HEK293 (cell line): ENCODE data around the gene SLC48A1.

Source experiments
- CTCF ChIA-PET: fragments of 350-600 bp; formaldehyde crosslinking; extraction: SDS; loops from one replicate; lab custom pipeline; 2021; ENCODE audit warnings: antibody characterized with exemption; lab: Yijun Ruan, JAX
- POLR2A ChIA-PET: fragments of 300-600 bp; formaldehyde crosslinking; extraction: SDS; loops from one replicate; lab custom pipeline; 2020; ENCODE audit warnings: antibody characterized with exemption, inconsistent platforms; lab: Yijun Ruan, JAX
- H3K27ac ChIP-seq: fragments of 200-500 bp; sonication (Bioruptor generic); 2 replicates; pipeline ENCODE4 v1.5.1; 2014; ENCODE audit warnings: low read depth, low read length, control low read depth, inconsistent platforms; ENCODE audit errors: extremely low read depth
- H3K36me3 ChIP-seq, 2 experiments: fragments of 200-500 bp in 1 of 2; sonication (Bioruptor generic) in 1 of 2; 1 replicate in 1 of 2; 2 replicates in 1 of 2; pipeline ENCODE4 v1.5.1; 2014 to 2017; ENCODE audit warnings: inconsistent platforms in 2 of 2, low read length in 2 of 2; ENCODE audit not compliant: control insufficient read depth in 2 of 2, insufficient read depth in 1 of 2
- H3K4me1 ChIP-seq: fragments of 200-500 bp; sonication (Bioruptor generic); 2 replicates; pipeline ENCODE4 v1.5.1; 2014; ENCODE audit warnings: mild to moderate bottlenecking, low read length, inconsistent platforms; ENCODE audit not compliant: control insufficient read depth, insufficient read depth
- H3K4me3 ChIP-seq: 2 replicates; pipeline ENCODE4 v1.5.1; 2011; ENCODE audit warnings: low read depth, mild to moderate bottlenecking, control low read depth, low read length, moderate library complexity
- H3K9me3 ChIP-seq: fragments of 200-500 bp; sonication (Bioruptor generic); 2 replicates; pipeline ENCODE4 v1.5.1; 2014; ENCODE audit warnings: low read depth, low read length, inconsistent platforms; ENCODE audit not compliant: control insufficient read depth, insufficient read depth
- GLI2 ChIP-seq: fragments of 450-650 bp; formaldehyde crosslinking; IDR thresholded peaks from 2 replicates; pipeline ENCODE4; 2017; ENCODE audit warnings: missing biosample characterization, missing genetic modification characterization, low read depth, borderline replicate concordance
- GLIS2 ChIP-seq: fragments of 450-650 bp; formaldehyde crosslinking; IDR thresholded peaks from 2 replicates; pipeline ENCODE4 v1.5.1; 2016; ENCODE audit warnings: missing biosample characterization, missing genetic modification characterization
- RBAK ChIP-seq: fragments of 450-650 bp; formaldehyde crosslinking; IDR thresholded peaks from 2 replicates; pipeline ENCODE4 v1.5.1; 2016; ENCODE audit warnings: missing biosample characterization, missing genetic modification characterization
- SALL2 ChIP-seq: fragments of 450-650 bp; formaldehyde crosslinking; IDR thresholded peaks from 2 replicates; pipeline ENCODE4 v1.5.0; 2017; ENCODE audit warnings: missing biosample characterization, mild to moderate bottlenecking, missing genetic modification characterization, borderline replicate concordance
- ZBTB1 ChIP-seq: fragments of 450-650 bp; formaldehyde crosslinking; IDR thresholded peaks from 2 replicates; pipeline ENCODE4 v1.5.1; 2016; ENCODE audit warnings: missing biosample characterization, missing genetic modification characterization
- ZBTB48 ChIP-seq: fragments of 450-650 bp; formaldehyde crosslinking; IDR thresholded peaks from 2 replicates; pipeline ENCODE4 v1.5.1; 2016; ENCODE audit warnings: missing biosample characterization, missing genetic modification characterization
- ZBTB7A ChIP-seq: fragments of 450-650 bp; formaldehyde crosslinking; IDR thresholded peaks from 2 replicates; pipeline ENCODE4 v1.5.1; 2016; ENCODE audit warnings: low read depth, missing biosample characterization, missing genetic modification characterization
- ZNF239 ChIP-seq: fragments of 450-650 bp; formaldehyde crosslinking; IDR thresholded peaks from 2 replicates; pipeline ENCODE4 v1.5.1; 2016; ENCODE audit warnings: missing biosample characterization, missing genetic modification characterization
- ZNF292 ChIP-seq: fragments of 450-650 bp; formaldehyde crosslinking; IDR thresholded peaks from 2 replicates; pipeline ENCODE4 v1.5.1; 2016; ENCODE audit warnings: low read depth, missing biosample characterization, missing genetic modification characterization, borderline replicate concordance
- ZNF426 ChIP-seq: fragments of 450-650 bp; formaldehyde crosslinking; IDR thresholded peaks from 2 replicates; pipeline ENCODE4 v1.5.1; 2017; ENCODE audit warnings: missing biosample characterization, missing genetic modification characterization, mild to moderate bottlenecking, inconsistent platforms, moderate library complexity
- ZNF600 ChIP-seq: fragments of 450-650 bp; formaldehyde crosslinking; IDR thresholded peaks from 2 replicates; pipeline ENCODE4 v1.5.1; 2016; ENCODE audit warnings: missing biosample characterization, missing genetic modification characterization
- ZNF660 ChIP-seq: fragments of 450-650 bp; IDR thresholded peaks from 2 replicates; pipeline ENCODE4 v1.5.1; 2018; ENCODE audit warnings: missing biosample characterization, mild to moderate bottlenecking, missing genetic modification characterization
- ZNF768 ChIP-seq: fragments of 450-650 bp; formaldehyde crosslinking; IDR thresholded peaks from 2 replicates; pipeline ENCODE4 v1.5.1; 2018; ENCODE audit warnings: missing biosample characterization, mild to moderate bottlenecking, missing genetic modification characterization
- ZSCAN30 ChIP-seq: fragments of 450-650 bp; IDR thresholded peaks from 2 replicates; pipeline ENCODE4 v1.5.1; 2018; ENCODE audit warnings: missing biosample characterization, mild to moderate bottlenecking, missing genetic modification characterization, moderate library complexity
- TF ChIP-seq, protein P1 (sequence below): fragments of 450-650 bp; formaldehyde crosslinking; IDR thresholded peaks from 2 replicates; pipeline ENCODE4 v1.5.1; 2016; ENCODE audit warnings: missing biosample characterization, missing genetic modification characterization
- TF ChIP-seq, protein P2 (sequence below): sonication (generic); formaldehyde crosslinking; IDR thresholded peaks from 2 replicates; pipeline ENCODE4 v1.8.1; 2022; ENCODE audit warnings: mild to moderate bottlenecking, moderate library complexity, missing genetic modification reagents
- TF ChIP-seq, protein P3 (sequence below): fragments of 450-650 bp; IDR thresholded peaks from 2 replicates; pipeline ENCODE4 v1.5.1; 2018; ENCODE audit warnings: missing biosample characterization, mild to moderate bottlenecking, missing genetic modification characterization
- TF ChIP-seq, protein P4 (sequence below): fragments of 450-650 bp; formaldehyde crosslinking; IDR thresholded peaks from 2 replicates; pipeline ENCODE4 v1.5.1; 2016; ENCODE audit warnings: missing biosample characterization, missing genetic modification characterization
- TF ChIP-seq, protein P5 (sequence below): fragments of 450-650 bp; formaldehyde crosslinking; IDR thresholded peaks from 2 replicates; pipeline ENCODE4 v1.5.1; 2016; ENCODE audit warnings: missing biosample characterization, missing genetic modification characterization, borderline replicate concordance
- TF ChIP-seq, protein P6 (sequence below): fragments of 450-650 bp; formaldehyde crosslinking; IDR thresholded peaks from 2 replicates; pipeline ENCODE4; 2016; ENCODE audit warnings: missing biosample characterization, missing genetic modification characterization

SLC48A1 gene

DNA sequence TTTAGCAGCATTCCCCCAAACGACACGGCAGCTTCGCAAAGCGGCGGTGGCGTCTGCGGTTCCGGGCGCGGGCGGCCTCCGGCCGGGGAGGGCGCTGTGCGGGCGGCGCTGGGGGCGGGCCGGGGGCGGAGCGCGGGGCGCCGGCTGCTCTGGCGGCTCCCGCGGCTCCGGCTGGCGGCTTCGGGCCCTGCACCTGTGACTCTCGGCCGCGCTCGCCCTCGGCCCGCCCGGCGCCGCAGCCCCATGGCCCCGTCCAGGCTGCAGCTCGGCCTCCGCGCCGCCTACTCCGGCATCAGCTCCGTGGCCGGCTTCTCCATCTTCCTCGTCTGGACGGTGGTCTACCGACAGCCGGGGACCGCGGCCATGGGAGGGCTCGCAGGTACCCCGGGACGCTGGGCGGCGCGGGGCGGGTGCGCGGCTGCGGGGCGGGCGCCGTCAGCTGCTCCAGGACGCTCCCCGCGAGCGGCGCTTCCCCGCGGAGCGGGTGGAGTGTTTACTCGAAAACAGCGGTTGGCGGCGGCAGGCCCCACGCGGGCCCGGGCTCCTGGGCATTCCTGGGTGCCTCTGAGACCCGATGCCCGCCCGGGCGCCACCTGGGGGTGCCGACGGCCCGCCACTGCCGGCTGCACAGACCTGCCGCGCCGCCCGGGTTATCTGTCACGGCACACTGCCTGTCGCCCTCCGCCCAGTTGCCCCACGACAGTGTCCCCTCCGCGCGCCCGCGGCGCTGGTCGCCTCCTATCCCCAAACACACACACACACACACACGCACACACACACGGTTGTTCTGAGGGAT lies at the start of gene SLC48A1:
Gene SLC48A1, plus strand, starts transcription at position 177 of the 796 bp plus-strand sequence. Its CDS starts 67 bp downstream, at position 244.
- no peaks in the 10 kb centered on the region for H3K9me3 ChIP-seq
- H3K27ac ChIP-seq, result peak within 1 kb of the TSS; percentile 75; the same call in 1 of the 2 replicates
- no peaks in the 10 kb centered on the region for H3K36me3 ChIP-seq
- POLR2A ChIA-PET, result interaction anchor here (0.6 to 1.6 kb wide), 3 partner anchors 15 to 67 kb away, joined by 3 to 4 read pairs (median 4); partner anchors contain the start of gene RAPGEF3
- H3K4me1 ChIP-seq, result no peaks in the 10 kb centered on the region; the same call in 1 of the 2 replicates
- H3K4me3 ChIP-seq, result peak within 1 kb of the TSS; percentile 76
- CTCF ChIA-PET, result interaction anchor here (0.5 to 19.6 kb wide), 12 partner anchors 10 to 416 kb away, joined by 3 to 784 read pairs (median 5); partner anchors contain the start of gene RAPGEF3
- TF ChIP-seq SALL2 (tag by site-specific recombination) (no peak), ZBTB7A (tag by site-specific recombination) (no peak), GLI2 (tag by site-specific recombination) (no peak), ZBTB48 (tag by site-specific recombination) (peak; percentile 91), ZNF426 (tag by site-specific recombination) (no peak), ZNF660 (tag by site-specific recombination) (0 out of 2 replicates have a peak, but pooled peaks have one; percentile 58), RBAK (tag by site-specific recombination) (no peak), ZNF239 (no peak), ZNF768 (tag by site-specific recombination) (no peak), ZSCAN30 (tag by site-specific recombination) (peak; percentile 67), ZBTB1 (tag by site-specific recombination) (no peak), ZNF292 (no peak), GLIS2 (peak; percentile 98), ZNF600 (peak; percentile 77; the same call in 1 of the 2 replicates)
- TF ChIP-seq, protein P1, sequence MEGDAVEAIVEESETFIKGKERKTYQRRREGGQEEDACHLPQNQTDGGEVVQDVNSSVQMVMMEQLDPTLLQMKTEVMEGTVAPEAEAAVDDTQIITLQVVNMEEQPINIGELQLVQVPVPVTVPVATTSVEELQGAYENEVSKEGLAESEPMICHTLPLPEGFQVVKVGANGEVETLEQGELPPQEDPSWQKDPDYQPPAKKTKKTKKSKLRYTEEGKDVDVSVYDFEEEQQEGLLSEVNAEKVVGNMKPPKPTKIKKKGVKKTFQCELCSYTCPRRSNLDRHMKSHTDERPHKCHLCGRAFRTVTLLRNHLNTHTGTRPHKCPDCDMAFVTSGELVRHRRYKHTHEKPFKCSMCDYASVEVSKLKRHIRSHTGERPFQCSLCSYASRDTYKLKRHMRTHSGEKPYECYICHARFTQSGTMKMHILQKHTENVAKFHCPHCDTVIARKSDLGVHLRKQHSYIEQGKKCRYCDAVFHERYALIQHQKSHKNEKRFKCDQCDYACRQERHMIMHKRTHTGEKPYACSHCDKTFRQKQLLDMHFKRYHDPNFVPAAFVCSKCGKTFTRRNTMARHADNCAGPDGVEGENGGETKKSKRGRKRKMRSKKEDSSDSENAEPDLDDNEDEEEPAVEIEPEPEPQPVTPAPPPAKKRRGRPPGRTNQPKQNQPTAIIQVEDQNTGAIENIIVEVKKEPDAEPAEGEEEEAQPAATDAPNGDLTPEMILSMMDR (tag by site-specific recombination), result peak; percentile 74
- TF ChIP-seq, protein P2, sequence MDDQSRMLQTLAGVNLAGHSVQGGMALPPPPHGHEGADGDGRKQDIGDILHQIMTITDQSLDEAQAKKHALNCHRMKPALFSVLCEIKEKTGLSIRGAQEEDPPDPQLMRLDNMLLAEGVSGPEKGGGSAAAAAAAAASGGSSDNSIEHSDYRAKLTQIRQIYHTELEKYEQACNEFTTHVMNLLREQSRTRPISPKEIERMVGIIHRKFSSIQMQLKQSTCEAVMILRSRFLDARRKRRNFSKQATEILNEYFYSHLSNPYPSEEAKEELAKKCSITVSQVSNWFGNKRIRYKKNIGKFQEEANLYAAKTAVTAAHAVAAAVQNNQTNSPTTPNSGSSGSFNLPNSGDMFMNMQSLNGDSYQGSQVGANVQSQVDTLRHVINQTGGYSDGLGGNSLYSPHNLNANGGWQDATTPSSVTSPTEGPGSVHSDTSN (CRISPR knock-in tag), result no peak
- TF ChIP-seq, protein P3, sequence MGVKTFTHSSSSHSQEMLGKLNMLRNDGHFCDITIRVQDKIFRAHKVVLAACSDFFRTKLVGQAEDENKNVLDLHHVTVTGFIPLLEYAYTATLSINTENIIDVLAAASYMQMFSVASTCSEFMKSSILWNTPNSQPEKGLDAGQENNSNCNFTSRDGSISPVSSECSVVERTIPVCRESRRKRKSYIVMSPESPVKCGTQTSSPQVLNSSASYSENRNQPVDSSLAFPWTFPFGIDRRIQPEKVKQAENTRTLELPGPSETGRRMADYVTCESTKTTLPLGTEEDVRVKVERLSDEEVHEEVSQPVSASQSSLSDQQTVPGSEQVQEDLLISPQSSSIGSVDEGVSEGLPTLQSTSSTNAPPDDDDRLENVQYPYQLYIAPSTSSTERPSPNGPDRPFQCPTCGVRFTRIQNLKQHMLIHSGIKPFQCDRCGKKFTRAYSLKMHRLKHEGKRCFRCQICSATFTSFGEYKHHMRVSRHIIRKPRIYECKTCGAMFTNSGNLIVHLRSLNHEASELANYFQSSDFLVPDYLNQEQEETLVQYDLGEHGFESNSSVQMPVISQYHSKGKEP (tag by site-specific recombination), result 0 out of 2 replicates have a peak, but pooled peaks have one; percentile 27
- TF ChIP-seq, protein P4, sequence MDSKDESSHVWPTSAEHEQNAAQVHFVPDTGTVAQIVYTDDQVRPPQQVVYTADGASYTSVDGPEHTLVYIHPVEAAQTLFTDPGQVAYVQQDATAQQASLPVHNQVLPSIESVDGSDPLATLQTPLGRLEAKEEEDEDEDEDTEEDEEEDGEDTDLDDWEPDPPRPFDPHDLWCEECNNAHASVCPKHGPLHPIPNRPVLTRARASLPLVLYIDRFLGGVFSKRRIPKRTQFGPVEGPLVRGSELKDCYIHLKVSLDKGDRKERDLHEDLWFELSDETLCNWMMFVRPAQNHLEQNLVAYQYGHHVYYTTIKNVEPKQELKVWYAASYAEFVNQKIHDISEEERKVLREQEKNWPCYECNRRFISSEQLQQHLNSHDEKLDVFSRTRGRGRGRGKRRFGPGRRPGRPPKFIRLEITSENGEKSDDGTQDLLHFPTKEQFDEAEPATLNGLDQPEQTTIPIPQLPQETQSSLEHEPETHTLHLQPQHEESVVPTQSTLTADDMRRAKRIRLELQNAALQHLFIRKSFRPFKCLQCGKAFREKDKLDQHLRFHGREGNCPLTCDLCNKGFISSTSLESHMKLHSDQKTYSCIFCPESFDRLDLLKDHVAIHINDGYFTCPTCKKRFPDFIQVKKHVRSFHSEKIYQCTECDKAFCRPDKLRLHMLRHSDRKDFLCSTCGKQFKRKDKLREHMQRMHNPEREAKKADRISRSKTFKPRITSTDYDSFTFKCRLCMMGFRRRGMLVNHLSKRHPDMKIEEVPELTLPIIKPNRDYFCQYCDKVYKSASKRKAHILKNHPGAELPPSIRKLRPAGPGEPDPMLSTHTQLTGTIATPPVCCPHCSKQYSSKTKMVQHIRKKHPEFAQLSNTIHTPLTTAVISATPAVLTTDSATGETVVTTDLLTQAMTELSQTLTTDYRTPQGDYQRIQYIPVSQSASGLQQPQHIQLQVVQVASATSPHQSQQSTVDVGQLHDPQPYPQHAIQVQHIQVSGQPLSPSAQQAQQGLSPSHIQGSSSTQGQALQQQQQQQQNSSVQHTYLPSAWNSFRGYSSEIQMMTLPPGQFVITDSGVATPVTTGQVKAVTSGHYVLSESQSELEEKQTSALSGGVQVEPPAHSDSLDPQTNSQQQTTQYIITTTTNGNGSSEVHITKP (tag by site-specific recombination), result peak; percentile 37; the same call in 1 of the 2 replicates
- TF ChIP-seq, protein P5, sequence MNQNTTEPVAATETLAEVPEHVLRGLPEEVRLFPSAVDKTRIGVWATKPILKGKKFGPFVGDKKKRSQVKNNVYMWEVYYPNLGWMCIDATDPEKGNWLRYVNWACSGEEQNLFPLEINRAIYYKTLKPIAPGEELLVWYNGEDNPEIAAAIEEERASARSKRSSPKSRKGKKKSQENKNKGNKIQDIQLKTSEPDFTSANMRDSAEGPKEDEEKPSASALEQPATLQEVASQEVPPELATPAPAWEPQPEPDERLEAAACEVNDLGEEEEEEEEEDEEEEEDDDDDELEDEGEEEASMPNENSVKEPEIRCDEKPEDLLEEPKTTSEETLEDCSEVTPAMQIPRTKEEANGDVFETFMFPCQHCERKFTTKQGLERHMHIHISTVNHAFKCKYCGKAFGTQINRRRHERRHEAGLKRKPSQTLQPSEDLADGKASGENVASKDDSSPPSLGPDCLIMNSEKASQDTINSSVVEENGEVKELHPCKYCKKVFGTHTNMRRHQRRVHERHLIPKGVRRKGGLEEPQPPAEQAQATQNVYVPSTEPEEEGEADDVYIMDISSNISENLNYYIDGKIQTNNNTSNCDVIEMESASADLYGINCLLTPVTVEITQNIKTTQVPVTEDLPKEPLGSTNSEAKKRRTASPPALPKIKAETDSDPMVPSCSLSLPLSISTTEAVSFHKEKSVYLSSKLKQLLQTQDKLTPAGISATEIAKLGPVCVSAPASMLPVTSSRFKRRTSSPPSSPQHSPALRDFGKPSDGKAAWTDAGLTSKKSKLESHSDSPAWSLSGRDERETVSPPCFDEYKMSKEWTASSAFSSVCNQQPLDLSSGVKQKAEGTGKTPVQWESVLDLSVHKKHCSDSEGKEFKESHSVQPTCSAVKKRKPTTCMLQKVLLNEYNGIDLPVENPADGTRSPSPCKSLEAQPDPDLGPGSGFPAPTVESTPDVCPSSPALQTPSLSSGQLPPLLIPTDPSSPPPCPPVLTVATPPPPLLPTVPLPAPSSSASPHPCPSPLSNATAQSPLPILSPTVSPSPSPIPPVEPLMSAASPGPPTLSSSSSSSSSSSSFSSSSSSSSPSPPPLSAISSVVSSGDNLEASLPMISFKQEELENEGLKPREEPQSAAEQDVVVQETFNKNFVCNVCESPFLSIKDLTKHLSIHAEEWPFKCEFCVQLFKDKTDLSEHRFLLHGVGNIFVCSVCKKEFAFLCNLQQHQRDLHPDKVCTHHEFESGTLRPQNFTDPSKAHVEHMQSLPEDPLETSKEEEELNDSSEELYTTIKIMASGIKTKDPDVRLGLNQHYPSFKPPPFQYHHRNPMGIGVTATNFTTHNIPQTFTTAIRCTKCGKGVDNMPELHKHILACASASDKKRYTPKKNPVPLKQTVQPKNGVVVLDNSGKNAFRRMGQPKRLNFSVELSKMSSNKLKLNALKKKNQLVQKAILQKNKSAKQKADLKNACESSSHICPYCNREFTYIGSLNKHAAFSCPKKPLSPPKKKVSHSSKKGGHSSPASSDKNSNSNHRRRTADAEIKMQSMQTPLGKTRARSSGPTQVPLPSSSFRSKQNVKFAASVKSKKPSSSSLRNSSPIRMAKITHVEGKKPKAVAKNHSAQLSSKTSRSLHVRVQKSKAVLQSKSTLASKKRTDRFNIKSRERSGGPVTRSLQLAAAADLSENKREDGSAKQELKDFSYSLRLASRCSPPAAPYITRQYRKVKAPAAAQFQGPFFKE, result no peak
- TF ChIP-seq, protein P6, sequence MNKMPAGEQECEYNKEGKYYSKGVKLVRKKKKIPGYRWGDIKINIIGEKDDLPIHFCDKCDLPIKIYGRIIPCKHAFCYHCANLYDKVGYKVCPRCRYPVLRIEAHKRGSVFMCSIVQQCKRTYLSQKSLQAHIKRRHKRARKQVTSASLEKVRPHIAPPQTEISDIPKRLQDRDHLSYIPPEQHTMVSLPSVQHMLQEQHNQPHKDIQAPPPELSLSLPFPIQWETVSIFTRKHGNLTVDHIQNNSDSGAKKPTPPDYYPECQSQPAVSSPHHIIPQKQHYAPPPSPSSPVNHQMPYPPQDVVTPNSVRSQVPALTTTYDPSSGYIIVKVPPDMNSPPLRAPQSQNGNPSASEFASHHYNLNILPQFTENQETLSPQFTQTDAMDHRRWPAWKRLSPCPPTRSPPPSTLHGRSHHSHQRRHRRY, result no peak
